Measurements from ENCODE around the gene PODXL2.

The PODXL2 gene

DNA sequence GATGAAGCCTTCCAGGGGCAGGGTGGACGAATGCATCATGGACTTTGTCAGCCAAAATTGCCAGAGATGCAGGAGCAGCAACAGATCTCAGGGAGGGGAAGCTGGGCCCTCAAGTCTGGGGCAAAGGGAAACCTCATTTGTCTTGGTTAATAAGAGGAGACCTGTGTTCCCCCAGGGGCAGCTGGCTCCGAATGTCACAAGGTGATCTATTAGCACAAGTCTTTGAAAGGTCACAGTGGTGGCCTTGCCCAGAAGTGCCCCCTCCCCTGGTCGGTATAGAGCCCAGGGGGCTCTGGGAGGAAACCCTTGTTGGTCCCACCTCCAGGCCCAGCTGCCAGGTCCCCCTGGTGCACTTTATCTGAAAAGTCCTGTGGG, 89.9 kb downstream of the PODXL2 start:
- no peak overlapping the region for H3K4me3 ChIP-seq (ENCODE audit: low read length)
- H3K27ac ChIP-seq (ENCODE audit: low read depth, low read length) = no peak overlapping the region
- peaks cover 4% of the 10 kb centered on the region for H3K36me3 ChIP-seq (ENCODE audit: control insufficient read depth, insufficient read depth, low read length)
- no peaks in the 10 kb centered on the region for H3K27me3 ChIP-seq (ENCODE audit: control insufficient read depth, insufficient read depth, low read length)
- peaks cover 35% of the 10 kb centered on the region for H3K4me1 ChIP-seq (ENCODE audit: control insufficient read depth, insufficient read depth, low read length)
- no peak overlapping the region for H3K9ac ChIP-seq (ENCODE audit: low read length)

DNA sequence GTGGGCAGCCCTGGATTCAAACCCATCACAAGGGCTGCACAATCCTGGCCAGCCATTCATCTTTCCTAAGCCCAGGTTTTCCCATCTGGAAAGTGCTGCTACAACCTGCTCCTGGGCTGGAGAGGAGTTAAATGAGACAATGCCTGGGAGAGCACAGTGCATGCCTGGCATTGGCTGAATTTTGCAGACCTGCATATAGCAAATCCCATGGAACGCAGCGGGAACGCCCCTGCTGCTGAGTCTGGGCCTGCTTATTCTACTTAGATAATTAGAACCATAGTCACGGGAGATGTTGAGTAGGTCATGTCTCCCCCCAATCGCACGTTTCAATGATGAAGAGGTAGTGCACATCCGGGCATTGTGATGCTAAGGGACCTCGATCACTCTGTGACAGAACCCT, 90.4 kb downstream of the PODXL2 start:
- Histone ChIP-seq H3K36me3 (ENCODE audit: control insufficient read depth, insufficient read depth, low read length) (peaks cover 4% of the 10 kb centered on the region), H3K27ac (ENCODE audit: low read depth, low read length) (no peak overlapping the region), H3K27me3 (ENCODE audit: control insufficient read depth, insufficient read depth, low read length) (no peaks in the 10 kb centered on the region), H3K4me1 (ENCODE audit: control insufficient read depth, insufficient read depth, low read length) (peaks cover 35% of the 10 kb centered on the region), H3K9ac (ENCODE audit: low read length) (no peak overlapping the region), H3K4me3 (ENCODE audit: low read length) (no peak overlapping the region)

DNA sequence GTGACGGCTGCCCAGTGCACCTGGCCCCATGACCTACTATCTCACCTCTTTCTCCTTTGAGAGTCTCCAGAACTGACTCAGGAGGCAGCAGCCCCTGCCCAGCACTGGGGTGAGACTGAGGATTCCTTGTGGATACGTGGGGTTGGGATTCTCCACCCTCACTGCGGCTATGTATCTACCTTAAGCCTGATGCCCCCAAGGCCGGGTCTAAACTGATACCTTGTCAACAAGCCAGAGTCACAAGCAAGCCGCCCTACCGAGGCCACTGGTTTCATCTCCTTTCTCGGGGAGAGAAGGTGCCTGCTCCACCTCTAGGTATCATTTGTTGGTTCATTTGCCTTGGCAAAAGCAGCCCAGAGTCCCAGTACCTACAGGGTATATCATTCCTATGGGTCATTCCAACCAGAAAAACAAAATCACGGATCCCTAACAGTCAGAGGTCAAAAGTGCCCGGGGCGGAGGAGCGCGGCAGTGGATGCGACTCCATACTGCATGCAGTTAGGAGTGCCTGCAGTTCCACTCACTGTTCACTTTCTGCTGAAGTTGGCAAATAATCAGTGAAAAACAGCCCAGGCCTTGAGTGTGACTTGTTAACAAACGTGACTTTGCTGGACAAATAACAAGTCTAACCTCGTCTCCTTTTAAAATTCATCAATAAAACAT, 91.3 kb downstream of the PODXL2 start:
- Histone ChIP-seq H3K4me1 (ENCODE audit: control insufficient read depth, insufficient read depth, low read length) (peaks cover 35% of the 10 kb centered on the region), H3K36me3 (ENCODE audit: control insufficient read depth, insufficient read depth, low read length) (peaks cover 4% of the 10 kb centered on the region), H3K27me3 (ENCODE audit: control insufficient read depth, insufficient read depth, low read length) (no peaks in the 10 kb centered on the region), H3K4me3 (ENCODE audit: low read length) (no peak overlapping the region), H3K9ac (ENCODE audit: low read length) (no peak overlapping the region), H3K27ac (ENCODE audit: low read depth, low read length) (no peak overlapping the region)

GRCh38 chr3:127720985-127721935, 92.3 kb downstream of the PODXL2 start:
- Histone ChIP-seq H3K4me3 (ENCODE audit: low read length) (no peak overlapping the region), H3K27me3 (ENCODE audit: control insufficient read depth, insufficient read depth, low read length) (no peaks in the 10 kb centered on the region), H3K27ac (ENCODE audit: low read depth, low read length) (no peak overlapping the region), H3K36me3 (ENCODE audit: control insufficient read depth, insufficient read depth, low read length) (peaks cover 4% of the 10 kb centered on the region), H3K4me1 (ENCODE audit: control insufficient read depth, insufficient read depth, low read length) (peaks cover 35% of the 10 kb centered on the region), H3K9ac (ENCODE audit: low read length) (no peak overlapping the region)

GRCh38 chr3:127722091-127722784, 93.3 kb downstream of the PODXL2 start:
- no peaks in the 10 kb centered on the region for H3K27me3 ChIP-seq (ENCODE audit: control insufficient read depth, insufficient read depth, low read length)
- no peak overlapping the region for H3K4me3 ChIP-seq (ENCODE audit: low read length)
- H3K4me1 ChIP-seq (ENCODE audit: control insufficient read depth, insufficient read depth, low read length) = peaks cover 35% of the 10 kb centered on the region
- H3K27ac ChIP-seq (ENCODE audit: low read depth, low read length) = peak overlapping the region; percentile 33
- peaks cover 4% of the 10 kb centered on the region for H3K36me3 ChIP-seq (ENCODE audit: control insufficient read depth, insufficient read depth, low read length)
- no peak overlapping the region for H3K9ac ChIP-seq (ENCODE audit: low read length)

Measured in rectal smooth muscle tissue (tissue), 1 donor.